Gastroesophageal sphincter (tissue), 4 donors: ENCODE results near the gene BORCS6. TPM values are rescaled to one million over a fixed set of nuclear protein-coding genes. Genes with fewer than 3 reads are reported as not detected.

ENCODE experiments used
- ATAC-seq: fragments of 150-250 bp; one replicate; pipeline ENCODE4 v1.9.1; 2016; ENCODE audit warnings: mild to moderate bottlenecking, moderate library complexity
- H3K27ac ChIP-seq, 4 donors: fragments of 200-600 bp; sonication (generic) in 3 of 4; 1 replicate in 3 of 4; 2 replicates in 1 of 4; pipeline ENCODE4 v1.5.1; 2016 to 2019
- H3K27me3 ChIP-seq: fragments of 200-600 bp; sonication (generic); one replicate; pipeline ENCODE4 v1.5.1; 2019
- H3K36me3 ChIP-seq, 2 donors: fragments of 200-600 bp; sonication (generic); one replicate each; pipeline ENCODE4 v1.5.1; 2019; ENCODE audit warnings: control low read depth in 1 of 2
- H3K4me1 ChIP-seq, 3 donors: fragments of 200-600 bp; sonication (generic); 1 replicate in 2 of 3; 2 replicates in 1 of 3; pipeline ENCODE4 v1.5.1; 2016 to 2019; ENCODE audit warnings: control low read depth in 2 of 3
- H3K4me3 ChIP-seq, 2 donors: fragments of 200-600 bp; sonication (generic); one replicate each; pipeline ENCODE4 v1.5.1; 2019; ENCODE audit warnings: mild to moderate bottlenecking in 1 of 2, moderate library complexity in 1 of 2
- H3K9me3 ChIP-seq, 3 donors: fragments of 200-600 bp; sonication (generic); one replicate each; pipeline ENCODE4 v1.5.1; 2017 to 2019; ENCODE audit warnings: control low read depth in 2 of 3
- CTCF ChIP-seq, 4 experiments: fragments of 200-600 bp in 2 of 4; fragments of 450-650 bp in 2 of 4; sonication (generic) in 1 of 4; IDR thresholded peaks; one replicate each; pipeline ENCODE4 v1.5.1; 2017 to 2019; ENCODE audit warnings: antibody characterized with exemption in 4 of 4, mild to moderate bottlenecking in 2 of 4, moderate library complexity in 2 of 4
- EP300 ChIP-seq: sonication (generic); formaldehyde crosslinking; IDR thresholded peaks from one replicate; pipeline ENCODE4 v1.6.1; 2017; ENCODE audit warnings: antibody characterized with exemption, mild to moderate bottlenecking
- POLR2A ChIP-seq, 2 donors: fragments of 450-650 bp; IDR thresholded peaks; one replicate each; pipeline ENCODE4 v1.6.1; 2017; ENCODE audit warnings: antibody characterized with exemption in 2 of 2, mild to moderate bottlenecking in 2 of 2, moderate library complexity in 1 of 2
- POLR2AphosphoS5 ChIP-seq: sonication (generic); formaldehyde crosslinking; IDR thresholded peaks from one replicate; pipeline ENCODE4 v1.6.1; 2017; ENCODE audit warnings: antibody characterized with exemption
- WGBS, 2 donors: methylation state at CpG; one replicate each; pipeline ENCODE4 v1.1.5; 2018; ENCODE audit warnings: low coverage in 1 of 2; 5-methylcytosine and 5-hydroxymethylcytosine counted together
- total RNA-seq, 4 donors: library from RNA; depleted of rRNA; stranded (reverse); fragments of >200 nt; gene quantifications; one replicate each; pipeline ENCODE4 v1.1.0, GENCODE V29; 2016

BORCS6 gene
- total RNA-seq, 4 donors from 2014 or later, result 8.1 to 16.1 (median 12.4) TPM

- Histone ChIP-seq H3K36me3 (peaks cover 0 to 36% of the 10 kb centered on the region in 2 donors), H3K27me3 (no peaks in the 10 kb centered on the region), H3K27ac (peak overlapping the region; percentile 98 to 100 (median 99)), H3K4me3 (peak overlapping the region; percentile 77 to 79), H3K4me1 (peaks cover 0 to 58% (median 31%) of the 10 kb centered on the region in 3 donors), H3K9me3 (no peaks in the 10 kb centered on the region)
- 41 to 53% methylated on average over 4 to 7 of the region's 7 CpGs for WGBS, 2 donors
- no peak for ATAC-seq
- no peak for TF ChIP-seq POLR2A (IDR thresholded peaks at IDR 0.05)
- TF ChIP-seq CTCF (IDR thresholded peaks at IDR 0.05), result no peak
- TF ChIP-seq POLR2AphosphoS5, result no peak
- TF ChIP-seq EP300, result no peak
Observed at GRCh38 chr17:8153031-8153451, 36.9 kb downstream of the BORCS6 start.

- Histone ChIP-seq H3K36me3 (peaks cover under 1 to 44% of the 10 kb centered on the region in 2 donors), H3K9me3 (no peaks in the 10 kb centered on the region), H3K27me3 (no peaks in the 10 kb centered on the region), H3K4me1 (peaks cover 0 to 58% (median 32%) of the 10 kb centered on the region in 3 donors), H3K27ac (peak within 1 kb of the TSS; percentile 98 to 100 (median 99)), H3K4me3 (peak within 1 kb of the TSS; percentile 77 to 79)
- ATAC-seq, result peak; percentile 47
- 0% methylated on average over 1 of the region's 42 CpGs; no CpG with 5 or more reads in 1 of the 2 donors for WGBS, 2 donors
- TF ChIP-seq CTCF (IDR thresholded peaks at IDR 0.05), result peak in 1 of 4 experiments; percentile 3
- peak; percentile 100 for TF ChIP-seq POLR2AphosphoS5
- TF ChIP-seq POLR2A (IDR thresholded peaks at IDR 0.05), result peak; percentile 99
- TF ChIP-seq EP300, result peak; percentile 46
Observed at GRCh38 chr17:8152112-8152775, 37.7 kb downstream of the BORCS6 start, which contains the start of gene PER1. PER1 (minus strand) TSS chr17:8152404; CDS start chr17:8150706, 1,698 bp downstream.

- Histone ChIP-seq H3K27me3 (no peaks in the 10 kb centered on the region), H3K9me3 (no peaks in the 10 kb centered on the region), H3K4me1 (peaks cover 0 to 58% (median 29%) of the 10 kb centered on the region in 3 donors), H3K27ac (peak overlapping the region; percentile 98 to 100 (median 99)), H3K36me3 (peaks cover 3 to 50% of the 10 kb centered on the region in 2 donors), H3K4me3 (peak overlapping the region; percentile 77 to 79)
- TF ChIP-seq CTCF (IDR thresholded peaks at IDR 0.05) (no peak), EP300 (peak; percentile 97), POLR2A (IDR thresholded peaks at IDR 0.05) (peak; percentile 42 to 63), POLR2AphosphoS5 (peak; percentile 98)
- WGBS, 2 donors, result 0% methylated on average over 6 to 9 of the region's 22 CpGs
- peak; percentile 8 for ATAC-seq
Observed at GRCh38 chr17:8151641-8152111, 38.3 kb downstream of the BORCS6 start.

GRCh38 chr17:8151120-8151640 lies 38.8 kb downstream of the BORCS6 start:
- 0% methylated on average over 5 of the region's 38 CpGs; no CpG with 5 or more reads in 1 of the 2 donors for WGBS, 2 donors
- Histone ChIP-seq H3K27ac (peak overlapping the region; percentile 98 to 100 (median 99)), H3K36me3 (peaks cover 8 to 55% of the 10 kb centered on the region in 2 donors), H3K27me3 (no peaks in the 10 kb centered on the region), H3K4me1 (peaks cover 0 to 63% (median 29%) of the 10 kb centered on the region in 3 donors), H3K4me3 (peak overlapping the region; percentile 77 to 79), H3K9me3 (no peaks in the 10 kb centered on the region)
- peak; percentile 85 for TF ChIP-seq POLR2AphosphoS5
- TF ChIP-seq EP300, result peak; percentile 92
- TF ChIP-seq POLR2A (IDR thresholded peaks at IDR 0.05), result peak in 1 of 2 donors; percentile 28
- TF ChIP-seq CTCF (IDR thresholded peaks at IDR 0.05), result peak in 2 of 4 experiments; percentile 33 to 51
- peak; percentile 37 for ATAC-seq
